Neural cell (in vitro differentiated cells): ENCODE data around the gene ARPC5.

Experiments used
- CTCF ChIP-seq: fragments of 450-650 bp; IDR thresholded peaks from 2 replicates; pipeline ENCODE4 v1.5.1; 2014; ENCODE audit warnings: antibody characterized with exemption, mild to moderate bottlenecking, moderate library complexity; ENCODE audit not compliant: poor library complexity, severe bottlenecking
- EZH2 ChIP-seq: fragments of 200-600, 300-800 bp; shearing (Covaris generic), sonication (generic); IDR thresholded peaks from 2 replicates; pipeline ENCODE4 v1.6.1; 2014; ENCODE audit warnings: antibody characterized with exemption, low read length, borderline replicate concordance, mild to moderate bottlenecking; ENCODE audit not compliant: insufficient read depth, poor library complexity, severe bottlenecking

- TF ChIP-seq EZH2 (no peak), CTCF (no peak)
Measured at GRCh38 chr1:183611021-183611420, 24.6 kb downstream of the ARPC5 start.
